HG03135 (cell line): ENCODE data around the gene PATJ.
"Not testable (repeated sequence)": the region's sequence is repeated elsewhere in the genome, so short reads cannot be mapped to it uniquely, and the experiment has no call there.

Experiments
- ATAC-seq: cut with Tn5 transposase; IDR thresholded peaks from one replicate; pipeline ENCODE4 v1.9.1; 2021; ENCODE audit warnings: mild to moderate bottlenecking, moderate library complexity; ENCODE audit not compliant: unreplicated experiment

The PATJ gene

GRCh38 chr1:61887076-61887867 is 145.0 kb downstream of the PATJ start:
- no peak for ATAC-seq

DNA sequence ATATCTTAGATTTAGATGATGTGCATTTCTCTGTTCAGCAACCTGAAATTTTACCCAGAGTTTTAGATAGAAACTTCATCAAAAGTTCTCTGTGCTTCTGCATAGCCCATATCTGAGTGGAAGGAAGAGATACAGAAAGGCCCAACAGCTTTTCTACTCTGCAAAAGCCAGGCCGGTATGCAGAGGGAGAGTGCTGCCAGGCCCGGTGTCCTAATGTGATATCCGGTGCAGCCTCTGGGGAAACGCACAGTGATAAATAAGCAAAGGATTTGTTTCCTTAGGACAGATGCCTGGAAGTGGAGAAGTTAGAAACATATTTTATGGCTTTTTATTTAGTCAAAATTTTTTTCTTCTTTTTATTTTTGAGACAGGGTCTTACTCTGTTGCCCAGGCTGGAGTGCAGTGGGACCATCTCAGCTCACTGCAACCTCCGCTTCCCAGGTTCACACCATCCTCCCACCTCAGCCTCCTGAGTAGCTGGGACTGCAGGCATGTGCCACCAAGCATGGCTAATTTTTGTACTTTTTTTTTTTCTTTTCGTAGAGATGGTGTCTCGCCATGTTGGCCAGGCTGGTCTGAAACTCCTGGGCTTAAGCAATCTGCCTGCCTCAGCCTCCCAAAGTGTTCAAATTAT is 145.8 kb downstream of the PATJ start:
- ATAC-seq = no peak

DNA sequence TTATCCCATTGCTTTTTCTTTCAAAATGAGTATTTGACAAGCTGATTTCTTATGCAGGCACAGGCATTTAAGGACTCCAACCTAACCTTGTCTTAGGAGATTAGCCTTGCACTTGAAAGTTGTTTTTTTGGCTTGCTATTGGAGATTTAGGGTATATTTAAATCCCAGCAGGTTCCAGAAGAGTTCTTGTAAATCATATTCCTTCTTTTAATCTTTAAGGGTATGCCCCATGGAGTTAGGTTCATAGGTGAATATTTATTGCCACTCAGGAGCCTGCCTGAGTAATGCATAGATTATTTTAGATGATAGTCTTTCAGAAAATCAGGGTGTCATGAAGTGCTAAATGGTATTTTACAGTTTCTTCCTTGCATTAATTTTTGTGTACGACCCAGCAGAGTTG is 146.5 kb downstream of the PATJ start:
- no peak for ATAC-seq

- ATAC-seq = not testable (repeated sequence)
These were observed 148.2 kb downstream of the PATJ start for GRCh38 chr1:61890435-61890834.

- ATAC-seq = no peak
These were observed 150.7 kb downstream of the PATJ start for GRCh38 chr1:61892977-61893376.

- not testable (repeated sequence) for ATAC-seq
These were observed 152.0 kb downstream of the PATJ start for GRCh38 chr1:61894296-61894695.

DNA sequence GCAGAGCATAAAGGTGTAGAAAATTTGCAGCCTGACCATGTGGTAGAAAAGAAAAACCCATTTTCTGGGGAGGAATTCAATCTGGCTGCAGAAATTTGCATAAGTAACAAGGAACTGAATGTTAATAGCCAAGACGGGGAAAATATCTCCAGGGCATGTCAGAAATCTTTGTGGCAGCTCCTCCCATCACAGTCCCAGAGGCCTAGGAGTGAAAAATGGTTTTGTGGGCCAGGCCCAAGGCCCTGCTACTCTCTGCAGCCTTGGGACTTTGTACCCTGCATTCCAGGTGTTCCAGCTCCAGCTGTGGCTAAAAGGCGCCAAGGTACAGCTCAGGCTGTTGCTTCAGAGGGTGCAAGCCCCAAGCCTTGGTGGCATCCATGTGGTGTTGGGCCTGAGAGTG is 152.9 kb downstream of the PATJ start:
- no peak for ATAC-seq

DNA sequence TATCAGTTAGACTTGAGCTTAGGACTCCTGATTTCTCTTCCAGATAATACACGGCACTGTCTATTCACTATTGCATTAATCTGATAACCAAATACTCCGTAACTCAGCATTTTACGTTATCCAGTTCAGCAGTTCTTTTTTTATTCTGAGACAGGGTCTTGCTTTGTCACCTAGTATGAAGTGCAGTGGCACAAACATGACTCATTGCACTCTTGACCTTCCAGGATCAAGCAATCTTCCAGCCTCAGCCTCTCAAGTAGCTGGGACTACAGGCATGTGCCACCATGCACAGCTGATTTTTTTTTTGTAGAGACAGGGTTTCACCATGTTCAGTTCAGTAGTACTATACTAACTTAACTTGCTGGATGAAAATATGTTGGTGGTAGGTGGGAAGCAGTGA is 156.4 kb downstream of the PATJ start:
- no peak for ATAC-seq

- ATAC-seq = no peak
These were observed 162.1 kb downstream of the PATJ start for GRCh38 chr1:61904354-61904753.

DNA sequence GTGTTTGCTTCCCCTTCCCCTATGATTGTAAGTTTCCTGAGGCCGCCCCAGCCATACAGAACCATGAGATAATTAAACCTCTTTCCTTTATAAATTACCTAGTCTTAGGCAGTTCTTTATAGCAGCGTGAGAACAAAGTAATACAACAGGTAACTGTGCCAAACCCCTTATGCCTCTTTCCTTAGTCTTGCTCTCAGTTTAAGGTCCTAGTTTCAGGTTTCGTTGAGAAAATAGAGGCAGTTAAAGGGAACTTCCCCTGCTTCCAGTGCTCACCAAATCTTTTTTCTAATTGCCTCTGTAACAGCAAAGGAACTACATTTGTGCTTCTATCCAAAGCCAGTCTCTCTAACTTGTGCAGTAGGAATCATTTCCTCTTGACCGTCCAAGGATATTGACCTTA is 164.8 kb downstream of the PATJ start:
- ATAC-seq = no peak

GRCh38 chr1:61910035-61910434 is 167.8 kb downstream of the PATJ start:
- no peak for ATAC-seq

- ATAC-seq = no peak
These were observed 172.7 kb downstream of the PATJ start for GRCh38 chr1:61914823-61915482.

DNA sequence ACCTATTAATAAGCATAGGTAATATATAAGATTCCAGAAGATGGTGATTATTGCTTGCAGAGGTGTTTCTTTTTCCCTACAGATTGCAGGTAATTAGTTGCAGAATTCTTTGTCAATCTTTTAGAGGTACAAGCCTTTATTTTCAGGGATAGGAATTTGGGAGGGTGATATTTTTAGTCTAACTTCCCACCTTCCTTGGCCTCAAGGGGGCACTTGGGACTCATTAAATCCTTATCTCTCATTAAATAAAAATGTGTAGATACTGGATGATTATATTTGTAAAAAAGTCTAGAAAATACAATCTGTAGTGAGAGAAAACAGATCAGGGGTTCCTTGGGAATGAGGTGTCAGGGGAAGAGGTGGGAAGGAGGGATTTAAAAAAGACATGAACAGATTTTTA is 179.2 kb downstream of the PATJ start:
- no peak for ATAC-seq

DNA sequence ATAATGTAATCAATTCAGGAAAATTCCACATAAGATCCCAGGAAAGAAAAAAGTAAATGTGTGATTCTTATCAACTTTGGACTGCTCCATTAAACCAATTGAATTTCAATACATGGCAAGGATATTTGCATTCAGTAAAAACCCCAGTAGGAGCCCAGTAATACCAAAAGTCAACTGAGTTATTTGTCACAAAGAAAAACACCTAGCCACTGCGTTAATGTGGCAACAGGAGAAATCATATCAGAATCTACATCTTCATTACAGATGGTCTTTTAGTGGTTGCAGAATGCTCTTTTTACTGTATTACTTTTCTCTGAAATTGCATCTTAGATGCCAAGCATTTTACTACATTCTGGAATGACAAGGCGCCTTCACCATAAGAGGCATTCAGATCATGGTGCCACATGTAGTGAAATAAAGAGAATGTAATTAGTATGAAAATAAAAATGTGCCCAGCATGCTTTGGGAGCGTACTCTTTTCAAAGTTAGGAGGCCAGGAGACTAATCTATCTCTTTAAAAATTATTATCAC is 180.7 kb downstream of the PATJ start:
- ATAC-seq = no peak

DNA sequence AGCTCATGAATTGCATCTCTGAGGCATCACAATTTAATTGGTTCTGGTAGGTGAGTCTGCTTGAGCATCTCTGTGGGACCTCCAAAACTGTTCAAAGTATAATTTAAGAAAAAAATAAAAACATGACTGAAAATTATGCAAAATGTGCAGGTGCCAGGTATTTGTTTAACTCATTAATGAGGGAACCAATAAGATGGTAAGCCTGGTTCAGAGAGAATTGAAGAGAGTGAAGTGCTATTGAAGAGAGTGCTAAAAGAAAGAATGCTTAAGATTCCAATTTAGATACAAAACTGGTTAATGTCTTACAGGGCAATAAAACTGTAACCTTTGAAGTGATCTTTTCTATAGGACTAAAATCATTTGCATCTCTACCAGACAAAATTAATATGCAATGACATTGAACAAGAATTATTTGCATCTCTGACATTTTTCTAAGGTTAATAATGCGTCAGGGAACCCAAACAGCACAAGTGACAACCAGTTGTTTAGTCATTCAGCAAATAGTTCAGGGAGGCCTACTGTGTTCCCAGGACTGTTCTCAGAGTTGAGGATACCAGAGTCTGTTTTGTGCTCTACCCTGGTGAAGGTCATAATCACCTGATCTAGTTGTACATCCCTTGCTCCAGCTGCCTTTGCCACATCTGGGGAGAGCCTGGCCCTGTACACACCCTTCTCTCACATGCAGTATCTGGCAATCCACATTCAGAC is 183.5 kb downstream of the PATJ start:
- no peak for ATAC-seq

- no peak for ATAC-seq
These were observed 184.3 kb downstream of the PATJ start for GRCh38 chr1:61926597-61926996.

- no peak for ATAC-seq
These were observed 187.9 kb downstream of the PATJ start for GRCh38 chr1:61930116-61930645.

DNA sequence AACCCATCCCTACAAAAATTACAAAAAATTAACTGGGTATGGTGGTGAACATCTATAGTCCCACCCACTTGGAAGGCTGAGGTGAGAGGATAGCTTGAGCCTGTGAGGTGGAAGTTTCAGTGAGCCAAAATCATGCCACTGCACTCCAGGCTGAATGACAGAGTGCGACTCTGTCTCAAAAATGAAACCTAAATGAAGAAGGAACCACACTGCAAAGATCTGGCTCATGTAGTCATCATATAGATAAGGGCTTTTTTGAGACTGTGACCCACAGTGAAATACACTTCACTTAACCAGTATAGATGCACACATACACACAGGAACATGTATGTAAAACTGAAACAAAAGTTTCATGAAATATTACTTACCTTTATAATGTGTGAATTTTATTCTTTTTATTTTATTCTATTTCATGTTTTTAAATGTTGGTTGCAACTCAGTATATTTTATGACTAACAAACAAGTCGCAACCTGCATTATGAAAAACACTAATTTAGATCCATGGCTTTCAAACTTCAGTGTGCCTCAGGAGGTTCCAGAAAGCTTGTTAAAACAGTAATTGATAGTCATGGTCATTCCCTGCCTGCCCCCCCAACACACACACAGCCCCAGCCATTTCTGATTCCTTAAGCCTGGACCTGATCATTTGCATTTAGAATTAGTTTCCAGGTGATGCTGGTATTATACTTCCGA is 189.5 kb downstream of the PATJ start:
- ATAC-seq = no peak

GRCh38 chr1:61935516-61935915 is 193.2 kb downstream of the PATJ start:
- no peak for ATAC-seq

DNA sequence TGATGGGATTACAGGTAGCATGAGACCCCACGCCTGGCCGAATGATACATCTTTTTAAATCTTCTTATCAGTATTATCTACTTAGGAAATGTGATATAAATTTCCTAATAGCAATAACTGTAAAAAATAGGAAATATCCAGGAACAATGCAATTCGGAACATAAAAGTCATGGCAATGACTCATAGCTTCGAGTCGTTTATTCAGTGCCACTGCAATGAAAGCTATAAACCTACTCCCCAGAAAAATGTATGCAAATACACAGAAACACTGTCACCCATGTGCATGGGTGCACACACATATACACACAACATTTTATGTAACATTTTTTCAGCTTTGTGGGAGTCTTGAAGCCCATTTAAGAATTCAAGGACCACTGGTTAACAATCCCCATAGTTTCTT is 194.6 kb downstream of the PATJ start:
- no peak for ATAC-seq
